NB4 (cell line): ENCODE results near the gene RHBDD1.

Source experiments
- POLR2A ChIP-seq: IDR thresholded peaks from 2 replicates; pipeline ENCODE4 v1.6.1; 2011; ENCODE audit warnings: mild to moderate bottlenecking; ENCODE audit not compliant: insufficient read length; ENCODE audit errors: extremely low read depth
- TF ChIP-seq, protein P1 (sequence below): IDR thresholded peaks from one replicate; pipeline ENCODE4 v1.5.1; 2012; ENCODE audit warnings: low read depth, low read length

- no peak for TF ChIP-seq POLR2A
- TF ChIP-seq, protein P1, sequence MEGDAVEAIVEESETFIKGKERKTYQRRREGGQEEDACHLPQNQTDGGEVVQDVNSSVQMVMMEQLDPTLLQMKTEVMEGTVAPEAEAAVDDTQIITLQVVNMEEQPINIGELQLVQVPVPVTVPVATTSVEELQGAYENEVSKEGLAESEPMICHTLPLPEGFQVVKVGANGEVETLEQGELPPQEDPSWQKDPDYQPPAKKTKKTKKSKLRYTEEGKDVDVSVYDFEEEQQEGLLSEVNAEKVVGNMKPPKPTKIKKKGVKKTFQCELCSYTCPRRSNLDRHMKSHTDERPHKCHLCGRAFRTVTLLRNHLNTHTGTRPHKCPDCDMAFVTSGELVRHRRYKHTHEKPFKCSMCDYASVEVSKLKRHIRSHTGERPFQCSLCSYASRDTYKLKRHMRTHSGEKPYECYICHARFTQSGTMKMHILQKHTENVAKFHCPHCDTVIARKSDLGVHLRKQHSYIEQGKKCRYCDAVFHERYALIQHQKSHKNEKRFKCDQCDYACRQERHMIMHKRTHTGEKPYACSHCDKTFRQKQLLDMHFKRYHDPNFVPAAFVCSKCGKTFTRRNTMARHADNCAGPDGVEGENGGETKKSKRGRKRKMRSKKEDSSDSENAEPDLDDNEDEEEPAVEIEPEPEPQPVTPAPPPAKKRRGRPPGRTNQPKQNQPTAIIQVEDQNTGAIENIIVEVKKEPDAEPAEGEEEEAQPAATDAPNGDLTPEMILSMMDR: no peak
These were observed 159.8 kb downstream of the RHBDD1 start for GRCh38 chr2:226995625-226996041.
